MM.1S (cell line): ENCODE results near the gene ERAL1.
"Not testable (repeated sequence)": the region's sequence is repeated elsewhere in the genome, so short reads cannot be mapped to it uniquely, and the experiment has no call there.

ENCODE experiments used
- EZH2phosphoT487 ChIP-seq: fragments of 300-600 bp; sonication (generic); IDR thresholded peaks from 2 replicates; pipeline ENCODE4 v1.6.1; 2018; ENCODE audit warnings: antibody characterized with exemption, low read length
- TF ChIP-seq, protein P1 (sequence below): fragments of 300-600 bp; sonication (generic); IDR thresholded peaks from 2 replicates; pipeline ENCODE4 v1.5.1; 2016; ENCODE audit warnings: antibody characterized with exemption, low read length, mixed read lengths

DNA sequence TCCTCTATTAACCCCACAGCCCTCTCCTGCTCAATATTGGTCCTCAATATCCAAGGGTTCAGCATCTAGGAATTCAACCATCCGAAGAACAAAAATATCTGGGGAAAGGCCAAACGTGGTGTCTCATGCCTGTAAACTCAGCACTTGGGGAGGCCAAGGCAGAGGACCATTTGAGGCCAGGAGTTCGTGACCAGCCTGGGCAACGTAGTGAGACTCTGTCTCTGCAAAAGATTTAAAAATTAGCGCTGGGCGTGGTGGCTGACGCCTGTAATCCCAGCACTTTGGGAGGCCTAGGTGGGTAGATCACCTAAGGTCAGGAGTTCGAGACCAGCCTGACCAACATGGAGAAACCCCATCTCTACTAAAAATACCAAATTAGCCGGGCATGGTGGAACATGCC is 8.1 kb upstream of the ERAL1 start:
- TF ChIP-seq, protein P1, sequence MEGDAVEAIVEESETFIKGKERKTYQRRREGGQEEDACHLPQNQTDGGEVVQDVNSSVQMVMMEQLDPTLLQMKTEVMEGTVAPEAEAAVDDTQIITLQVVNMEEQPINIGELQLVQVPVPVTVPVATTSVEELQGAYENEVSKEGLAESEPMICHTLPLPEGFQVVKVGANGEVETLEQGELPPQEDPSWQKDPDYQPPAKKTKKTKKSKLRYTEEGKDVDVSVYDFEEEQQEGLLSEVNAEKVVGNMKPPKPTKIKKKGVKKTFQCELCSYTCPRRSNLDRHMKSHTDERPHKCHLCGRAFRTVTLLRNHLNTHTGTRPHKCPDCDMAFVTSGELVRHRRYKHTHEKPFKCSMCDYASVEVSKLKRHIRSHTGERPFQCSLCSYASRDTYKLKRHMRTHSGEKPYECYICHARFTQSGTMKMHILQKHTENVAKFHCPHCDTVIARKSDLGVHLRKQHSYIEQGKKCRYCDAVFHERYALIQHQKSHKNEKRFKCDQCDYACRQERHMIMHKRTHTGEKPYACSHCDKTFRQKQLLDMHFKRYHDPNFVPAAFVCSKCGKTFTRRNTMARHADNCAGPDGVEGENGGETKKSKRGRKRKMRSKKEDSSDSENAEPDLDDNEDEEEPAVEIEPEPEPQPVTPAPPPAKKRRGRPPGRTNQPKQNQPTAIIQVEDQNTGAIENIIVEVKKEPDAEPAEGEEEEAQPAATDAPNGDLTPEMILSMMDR = not testable (repeated sequence)
- TF ChIP-seq EZH2phosphoT487 = not testable (repeated sequence)
